HCT116 (cell line): ENCODE data around the gene OXCT1. TPM values are rescaled to one million over a fixed set of nuclear protein-coding genes. Genes with fewer than 3 reads are reported as not detected.

Experiments
- ATAC-seq: fragments of 200-7000 bp; cut with Tn5 transposase; 2 replicates; pipeline ENCODE4 v1.9.1; 2020; ENCODE audit warnings: mild to moderate bottlenecking, moderate library complexity
- BruUV-seq: library from RNA; stranded (reverse); fragments of 400-500 nt; replicated peaks from 2 replicates; lab custom pipeline; 2021; lab: Mats Ljungman, UMichigan
- CTCF ChIA-PET: fragments of 300-600 bp; sonication (Branson Sonifier 250); formaldehyde crosslinking; loops from one replicate; lab custom pipeline; 2021; ENCODE audit warnings: antibody characterized with exemption; lab: Charles Lee
- POLR2A ChIA-PET: fragments of 300-600, 350-600 bp; sonication (Branson Sonifier 250); formaldehyde crosslinking; loops from one replicate; lab custom pipeline; 2021; ENCODE audit warnings: antibody characterized with exemption; lab: Charles Lee
- RAD21 ChIA-PET, 2 experiments: fragments of 300-600 bp; sonication (Branson Sonifier 250); formaldehyde crosslinking; loops; one replicate each; lab custom pipeline; 2023; ENCODE audit warnings: low total read pairs in 2 of 2; ENCODE audit not compliant: uncharacterized antibody in 2 of 2, unreplicated experiment in 2 of 2, low non-redundant PET in 1 of 2; lab: Charles Lee
- DNase-seq: peaks from one replicate; pipeline ENCODE4 v3.0.0-alpha.2; 2010; ENCODE audit warnings: low read depth, low spot score
- H2AFZ ChIP-seq: fragments of 200-600 bp; shearing (Covaris generic), sonication (generic); 2 replicates; pipeline ENCODE4 v1.6.1; 2017; ENCODE audit warnings: low read depth, mixed run types, mixed read lengths, antibody characterized with exemption, low read length; ENCODE audit not compliant: poor library complexity, severe bottlenecking
- H3K27ac ChIP-seq: 2 replicates; pipeline ENCODE4 v1.5.1; 2012; ENCODE audit warnings: low read depth, low read length
- H3K27me3 ChIP-seq: fragments of 200-600 bp; sonication (generic); 2 replicates; pipeline ENCODE4 v1.6.1; 2016; ENCODE audit warnings: mixed run types, low read length, mixed read lengths; ENCODE audit not compliant: insufficient read depth
- H3K36me3 ChIP-seq, 2 experiments: fragments of 200-500 bp in 1 of 2; fragments of 200-600 bp in 1 of 2; sonication (Bioruptor generic) in 1 of 2; sonication (generic) in 1 of 2; 2 replicates each; pipeline versions ENCODE4 v1.5.1 to v1.6.1; 2014 to 2016; ENCODE audit warnings: low read length in 2 of 2, inconsistent platforms in 1 of 2, mixed read lengths in 1 of 2, mixed run types in 1 of 2; ENCODE audit not compliant: insufficient read depth in 2 of 2, control insufficient read depth in 1 of 2
- H3K4me1 ChIP-seq, 2 experiments: fragments of 200-600 bp in 1 of 2; sonication (generic) in 1 of 2; 2 replicates each; pipeline versions ENCODE4 v1.5.1 to v1.6.1; 2012 to 2017; ENCODE audit warnings: low read length in 2 of 2, inconsistent platforms in 1 of 2, mild to moderate bottlenecking in 1 of 2, mixed read lengths in 1 of 2, mixed run types in 1 of 2, moderate library complexity in 1 of 2; ENCODE audit not compliant: insufficient read depth in 2 of 2, control insufficient read depth in 1 of 2
- H3K4me2 ChIP-seq: fragments of 200-600 bp; sonication (generic); 2 replicates; pipeline ENCODE4 v1.6.1; 2017; ENCODE audit warnings: mixed run types, low read length, mixed read lengths
- H3K4me3 ChIP-seq, 2 experiments: fragments of 200-600 bp in 1 of 2; sonication (generic) in 1 of 2; replicated peaks in 1 of 2; 2 replicates each; pipeline ENCODE4 v1.5.1; 2011 to 2016; ENCODE audit warnings: low read length in 2 of 2, control low read depth in 1 of 2, low read depth in 1 of 2, mild to moderate bottlenecking in 1 of 2, mixed read lengths in 1 of 2, mixed run types in 1 of 2
- H3K79me2 ChIP-seq: fragments of 200-600 bp; sonication (generic); 2 replicates; pipeline ENCODE4 v1.6.1; 2017; ENCODE audit warnings: mild to moderate bottlenecking, mixed run types, low read length, moderate library complexity, mixed read lengths; ENCODE audit not compliant: insufficient read depth
- H3K9ac ChIP-seq: fragments of 200-600 bp; sonication (generic); 2 replicates; pipeline ENCODE4 v1.6.1; 2016; ENCODE audit warnings: low read length, mixed read lengths
- H3K9me2 ChIP-seq: fragments of 200-600 bp; sonication (generic), shearing (Covaris generic); 2 replicates; pipeline ENCODE4 v1.6.1; 2017; ENCODE audit warnings: mixed run types, mild to moderate bottlenecking, moderate library complexity; ENCODE audit not compliant: insufficient read depth
- H3K9me3 ChIP-seq, 2 experiments: fragments of 200-500 bp in 1 of 2; fragments of 200-600 bp in 1 of 2; sonication (Bioruptor generic) in 1 of 2; sonication (generic) in 1 of 2; 2 replicates each; pipeline ENCODE4 v1.6.1; 2014 to 2017; ENCODE audit warnings: low read length in 2 of 2, mixed read lengths in 2 of 2, inconsistent platforms in 1 of 2, low read depth in 1 of 2, mild to moderate bottlenecking in 1 of 2, mixed run types in 1 of 2, moderate library complexity in 1 of 2; ENCODE audit not compliant: control insufficient read depth in 1 of 2, insufficient read depth in 1 of 2
- H4K20me1 ChIP-seq: fragments of 200-600 bp; sonication (generic), shearing (Covaris generic); 2 replicates; pipeline ENCODE4 v1.6.1; 2017; ENCODE audit warnings: mixed run types, mild to moderate bottlenecking, moderate library complexity; ENCODE audit not compliant: insufficient read depth
- CBX3 ChIP-seq: IDR thresholded peaks from 2 replicates; pipeline ENCODE4 v1.6.1; 2012; ENCODE audit warnings: low read depth
- CEBPB ChIP-seq: IDR thresholded peaks from 2 replicates; pipeline ENCODE4 v1.6.1; 2012; ENCODE audit warnings: low read depth
- ELF1 ChIP-seq: IDR thresholded peaks from 2 replicates; pipeline ENCODE4 v1.6.1; 2012; ENCODE audit warnings: low read depth, borderline replicate concordance
- EZH2 ChIP-seq: fragments of 200-600 bp; sonication (generic); IDR thresholded peaks from 2 replicates; pipeline ENCODE4 v1.6.1; 2017; ENCODE audit warnings: antibody characterized with exemption, mixed run types
- EZH2phosphoT487 ChIP-seq: fragments of 200-600 bp; IDR thresholded peaks from 2 replicates; pipeline ENCODE4 v1.6.1; 2018; ENCODE audit warnings: antibody characterized with exemption, borderline replicate concordance
- POLR2A ChIP-seq: IDR thresholded peaks from 2 replicates; pipeline ENCODE4 v1.7.0; 2011; ENCODE audit warnings: borderline replicate concordance; ENCODE audit not compliant: insufficient read depth, insufficient read length; ENCODE audit errors: extremely low read depth
- POLR2AphosphoS5 ChIP-seq: IDR thresholded peaks from 2 replicates; pipeline ENCODE4 v1.6.1; 2011; ENCODE audit warnings: mild to moderate bottlenecking, low read depth, low read length, moderate library complexity
- RAD21 ChIP-seq: IDR thresholded peaks from 2 replicates; pipeline ENCODE4 v1.6.1; 2012; ENCODE audit warnings: low read depth, mild to moderate bottlenecking
- SIN3A ChIP-seq: IDR thresholded peaks from 2 replicates; pipeline ENCODE4 v1.6.1; 2012; ENCODE audit warnings: low read depth
- SP1 ChIP-seq: IDR thresholded peaks from 2 replicates; pipeline ENCODE4 v1.6.1; 2012; ENCODE audit warnings: low read depth
- SRF ChIP-seq: IDR thresholded peaks from 2 replicates; pipeline ENCODE4 v1.6.1; 2012; ENCODE audit warnings: low read depth
- TCF7L2 ChIP-seq: IDR thresholded peaks from 2 replicates; pipeline ENCODE4 v1.7.0; 2011; ENCODE audit warnings: borderline replicate concordance, inconsistent platforms; ENCODE audit not compliant: insufficient read depth, insufficient read length; ENCODE audit errors: extremely low read depth
- YY1 ChIP-seq: IDR thresholded peaks from 2 replicates; pipeline ENCODE4 v1.6.1; 2011; ENCODE audit warnings: low read length, low read depth, moderate library complexity, mild to moderate bottlenecking; ENCODE audit not compliant: insufficient replicate concordance; ENCODE audit errors: extremely low read depth
- ZFX ChIP-seq: fragments of 450-650 bp; IDR thresholded peaks from 2 replicates; pipeline ENCODE4 v1.6.1; 2017
- ZNF274 ChIP-seq: fragments of 200-500 bp; sonication (Bioruptor generic); IDR thresholded peaks from 2 replicates; pipeline ENCODE4 v1.6.1; 2014; ENCODE audit warnings: mild to moderate bottlenecking, low read depth, low read length, inconsistent platforms
- intact Hi-C: fragments of 100-400 bp; cut with micrococcal nuclease; formaldehyde crosslinking; loops from 2 replicates; pipeline ENCODE4 v1.10.0; 2022
- total RNA-seq: library from RNA; stranded (reverse); gene quantifications from one replicate; pipeline ENCODE4 v1.2.1, GENCODE V29; 2021; ENCODE audit not compliant: unreplicated experiment
- TF ChIP-seq, protein P1 (sequence below), 3 experiments: fragments of 200-600 bp in 1 of 3; sonication (generic) in 1 of 3; IDR thresholded peaks in 2 of 3; conservative IDR thresholded peaks in 1 of 3; 2 replicates each; pipeline ENCODE4 v1.5.1; 2012 to 2017; ENCODE audit warnings: low read depth in 2 of 3, low read length in 2 of 3, antibody characterized with exemption in 1 of 3, borderline replicate concordance in 1 of 3, control low read depth in 1 of 3, mild to moderate bottlenecking in 1 of 3, mixed read lengths in 1 of 3, mixed run types in 1 of 3, moderate library complexity in 1 of 3; ENCODE audit not compliant: insufficient read depth in 1 of 3
- TF ChIP-seq, protein P2 (sequence below): IDR thresholded peaks from 2 replicates; pipeline ENCODE4 v1.6.1; 2012; ENCODE audit warnings: low read depth
- TF ChIP-seq, protein P3 (sequence below): IDR thresholded peaks from 2 replicates; pipeline ENCODE4 v1.6.1; 2011; ENCODE audit warnings: mild to moderate bottlenecking, low read length, moderate library complexity; ENCODE audit not compliant: insufficient replicate concordance; ENCODE audit errors: extremely low read depth

OXCT1 gene
- total RNA-seq, 1 experiment from 2014 or later: 28.1 TPM

DNA sequence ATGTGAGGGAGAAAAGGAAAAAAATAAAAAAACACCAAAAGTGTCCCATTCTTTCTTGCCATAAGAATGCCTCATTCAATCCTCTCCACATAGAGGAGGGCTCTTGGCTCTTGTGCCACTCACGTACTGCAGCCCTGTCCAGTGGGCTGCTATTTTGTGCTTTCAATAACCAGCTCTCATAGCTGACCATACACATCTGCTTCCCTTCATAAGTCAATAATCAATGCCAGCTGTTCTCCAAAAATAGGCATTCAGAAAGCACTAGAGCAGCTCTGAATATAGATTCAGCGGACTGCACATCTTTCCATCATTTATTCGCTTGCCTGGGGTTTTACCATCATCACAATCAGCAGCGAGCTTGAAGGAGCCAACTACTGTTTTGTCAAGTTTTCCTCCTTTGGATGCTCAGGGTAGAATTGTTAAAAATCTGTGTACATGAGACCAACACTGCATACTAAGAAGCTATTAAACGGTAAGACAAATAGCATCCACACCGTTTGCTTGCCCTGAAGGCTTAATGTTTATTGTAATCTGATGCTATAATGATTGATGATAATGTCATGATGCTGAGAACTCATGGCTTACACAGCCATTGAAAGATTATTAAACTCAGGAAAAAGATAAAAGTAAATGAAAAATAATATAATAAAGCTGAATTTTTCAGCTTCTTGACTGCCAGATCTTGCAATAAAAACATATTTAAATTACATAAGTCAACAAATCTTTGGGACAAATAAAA, 80.0 kb downstream of the OXCT1 start:
- no peak overlapping the region for H3K27ac ChIP-seq
- no peak overlapping the region for H3K4me3 ChIP-seq
- no peaks in the 10 kb centered on the region for H4K20me1 ChIP-seq
- H3K4me1 ChIP-seq: peaks cover 12 to 21% of the 10 kb centered on the region in 2 experiments
- no TSS peak for BruUV-seq
- no peaks in the 10 kb centered on the region for H3K27me3 ChIP-seq
- no peaks in the 10 kb centered on the region for H3K9me3 ChIP-seq
- H3K79me2 ChIP-seq: no peaks in the 10 kb centered on the region
- no peaks in the 10 kb centered on the region for H3K36me3 ChIP-seq
- no peaks in the 10 kb centered on the region for H3K9me2 ChIP-seq
- no peak overlapping the region for H2AFZ ChIP-seq
- no peak overlapping the region for H3K4me2 ChIP-seq
- no peak for ATAC-seq
- TF ChIP-seq SIN3A (no peak), POLR2AphosphoS5 (no peak), TCF7L2 (no peak), SP1 (no peak), RAD21 (no peak), SRF (no peak), EZH2 (no peak), ELF1 (no peak), EZH2phosphoT487 (no peak), POLR2A (no peak), CBX3 (no peak), ZNF274 (no peak), YY1 (no peak), ZFX (no peak), CEBPB (no peak)
- TF ChIP-seq, protein P1, sequence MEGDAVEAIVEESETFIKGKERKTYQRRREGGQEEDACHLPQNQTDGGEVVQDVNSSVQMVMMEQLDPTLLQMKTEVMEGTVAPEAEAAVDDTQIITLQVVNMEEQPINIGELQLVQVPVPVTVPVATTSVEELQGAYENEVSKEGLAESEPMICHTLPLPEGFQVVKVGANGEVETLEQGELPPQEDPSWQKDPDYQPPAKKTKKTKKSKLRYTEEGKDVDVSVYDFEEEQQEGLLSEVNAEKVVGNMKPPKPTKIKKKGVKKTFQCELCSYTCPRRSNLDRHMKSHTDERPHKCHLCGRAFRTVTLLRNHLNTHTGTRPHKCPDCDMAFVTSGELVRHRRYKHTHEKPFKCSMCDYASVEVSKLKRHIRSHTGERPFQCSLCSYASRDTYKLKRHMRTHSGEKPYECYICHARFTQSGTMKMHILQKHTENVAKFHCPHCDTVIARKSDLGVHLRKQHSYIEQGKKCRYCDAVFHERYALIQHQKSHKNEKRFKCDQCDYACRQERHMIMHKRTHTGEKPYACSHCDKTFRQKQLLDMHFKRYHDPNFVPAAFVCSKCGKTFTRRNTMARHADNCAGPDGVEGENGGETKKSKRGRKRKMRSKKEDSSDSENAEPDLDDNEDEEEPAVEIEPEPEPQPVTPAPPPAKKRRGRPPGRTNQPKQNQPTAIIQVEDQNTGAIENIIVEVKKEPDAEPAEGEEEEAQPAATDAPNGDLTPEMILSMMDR (IDR thresholded peaks at IDR 0.05 in 2 of 3, conservative IDR thresholded peaks at IDR 0.05 in 1 of 3; ENCODE audit: borderline replicate concordance in 1 of 3, insufficient read depth in 1 of 3, low read depth in 2 of 3, low read length in 2 of 3): no peak
- TF ChIP-seq, protein P2, sequence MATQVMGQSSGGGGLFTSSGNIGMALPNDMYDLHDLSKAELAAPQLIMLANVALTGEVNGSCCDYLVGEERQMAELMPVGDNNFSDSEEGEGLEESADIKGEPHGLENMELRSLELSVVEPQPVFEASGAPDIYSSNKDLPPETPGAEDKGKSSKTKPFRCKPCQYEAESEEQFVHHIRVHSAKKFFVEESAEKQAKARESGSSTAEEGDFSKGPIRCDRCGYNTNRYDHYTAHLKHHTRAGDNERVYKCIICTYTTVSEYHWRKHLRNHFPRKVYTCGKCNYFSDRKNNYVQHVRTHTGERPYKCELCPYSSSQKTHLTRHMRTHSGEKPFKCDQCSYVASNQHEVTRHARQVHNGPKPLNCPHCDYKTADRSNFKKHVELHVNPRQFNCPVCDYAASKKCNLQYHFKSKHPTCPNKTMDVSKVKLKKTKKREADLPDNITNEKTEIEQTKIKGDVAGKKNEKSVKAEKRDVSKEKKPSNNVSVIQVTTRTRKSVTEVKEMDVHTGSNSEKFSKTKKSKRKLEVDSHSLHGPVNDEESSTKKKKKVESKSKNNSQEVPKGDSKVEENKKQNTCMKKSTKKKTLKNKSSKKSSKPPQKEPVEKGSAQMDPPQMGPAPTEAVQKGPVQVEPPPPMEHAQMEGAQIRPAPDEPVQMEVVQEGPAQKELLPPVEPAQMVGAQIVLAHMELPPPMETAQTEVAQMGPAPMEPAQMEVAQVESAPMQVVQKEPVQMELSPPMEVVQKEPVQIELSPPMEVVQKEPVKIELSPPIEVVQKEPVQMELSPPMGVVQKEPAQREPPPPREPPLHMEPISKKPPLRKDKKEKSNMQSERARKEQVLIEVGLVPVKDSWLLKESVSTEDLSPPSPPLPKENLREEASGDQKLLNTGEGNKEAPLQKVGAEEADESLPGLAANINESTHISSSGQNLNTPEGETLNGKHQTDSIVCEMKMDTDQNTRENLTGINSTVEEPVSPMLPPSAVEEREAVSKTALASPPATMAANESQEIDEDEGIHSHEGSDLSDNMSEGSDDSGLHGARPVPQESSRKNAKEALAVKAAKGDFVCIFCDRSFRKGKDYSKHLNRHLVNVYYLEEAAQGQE: no peak
- TF ChIP-seq, protein P3, sequence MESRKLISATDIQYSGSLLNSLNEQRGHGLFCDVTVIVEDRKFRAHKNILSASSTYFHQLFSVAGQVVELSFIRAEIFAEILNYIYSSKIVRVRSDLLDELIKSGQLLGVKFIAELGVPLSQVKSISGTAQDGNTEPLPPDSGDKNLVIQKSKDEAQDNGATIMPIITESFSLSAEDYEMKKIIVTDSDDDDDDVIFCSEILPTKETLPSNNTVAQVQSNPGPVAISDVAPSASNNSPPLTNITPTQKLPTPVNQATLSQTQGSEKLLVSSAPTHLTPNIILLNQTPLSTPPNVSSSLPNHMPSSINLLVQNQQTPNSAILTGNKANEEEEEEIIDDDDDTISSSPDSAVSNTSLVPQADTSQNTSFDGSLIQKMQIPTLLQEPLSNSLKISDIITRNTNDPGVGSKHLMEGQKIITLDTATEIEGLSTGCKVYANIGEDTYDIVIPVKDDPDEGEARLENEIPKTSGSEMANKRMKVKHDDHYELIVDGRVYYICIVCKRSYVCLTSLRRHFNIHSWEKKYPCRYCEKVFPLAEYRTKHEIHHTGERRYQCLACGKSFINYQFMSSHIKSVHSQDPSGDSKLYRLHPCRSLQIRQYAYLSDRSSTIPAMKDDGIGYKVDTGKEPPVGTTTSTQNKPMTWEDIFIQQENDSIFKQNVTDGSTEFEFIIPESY: no peak
- intact Hi-C loops: no loop called here
- RAD21 ChIA-PET: no interaction called here
- POLR2A ChIA-PET: no interaction called here
- CTCF ChIA-PET: no interaction called here
- DNase-seq: no peak
- no peak overlapping the region for H3K9ac ChIP-seq
